GM12878 (cell line): ENCODE results near the gene DET1. TPM values are rescaled to one million over a fixed set of nuclear protein-coding genes. Genes with fewer than 3 reads are reported as not detected.

ENCODE experiments used
- ATAC-seq: fragments of 200-7000 bp; cut with Tn5 transposase; 3 replicates; pipeline ENCODE4 v1.9.1; 2020; ENCODE audit warnings: mild to moderate bottlenecking, moderate library complexity
- BruUV-seq: library from RNA; stranded (reverse); fragments of 400-500 nt; replicated peaks from 2 replicates; lab custom pipeline; 2021; lab: Mats Ljungman, UMichigan
- CTCF ChIA-PET: fragments of 300-600 bp; sonication (Branson Sonifier 250); formaldehyde crosslinking; extraction: SDS; loops from one replicate; lab custom pipeline; 2021; ENCODE audit warnings: inconsistent platforms; lab: Yijun Ruan, JAX
- POLR2A ChIA-PET: fragments of 350-600 bp; formaldehyde crosslinking; extraction: SDS; loops from one replicate; lab custom pipeline; 2021; ENCODE audit warnings: inconsistent platforms; lab: Charles Lee
- RAD21 ChIA-PET: fragments of 300-600 bp; sonication (Branson Sonifier 250); formaldehyde crosslinking; loops from one replicate; lab custom pipeline; 2023; ENCODE audit warnings: antibody characterized with exemption; ENCODE audit not compliant: unreplicated experiment; lab: Charles Lee
- SMC1A ChIA-PET: fragments of 300-600 bp; sonication (Branson Sonifier 250); formaldehyde crosslinking; loops from one replicate; lab custom pipeline; 2023; ENCODE audit not compliant: unreplicated experiment, uncharacterized antibody; lab: Charles Lee
- DNase-seq: peaks from one replicate; pipeline ENCODE4 v3.0.0-alpha.2; 2011; ENCODE audit warnings: low read depth, low spot score
- FAIRE-seq: peaks from 3 replicates; lab custom pipeline; 2011; peaks lifted over from hg19 to GRCh38; lab: Jason Lieb, UNC
- H2AFZ ChIP-seq: 2 replicates; pipeline ENCODE4 v1.6.0; 2011; ENCODE audit warnings: low read depth, low read length, control low read depth; ENCODE audit not compliant: control insufficient read depth
- H3K27ac ChIP-seq: 2 replicates; pipeline ENCODE4 v1.5.1; 2011; ENCODE audit warnings: control low read depth; ENCODE audit not compliant: control insufficient read depth, insufficient read depth
- H3K27me3 ChIP-seq, 2 experiments: replicated peaks in 1 of 2; 2 replicates each; pipeline versions ENCODE4 v1.6.0 to v1.6.1; 2011; ENCODE audit warnings: low read length in 1 of 2; ENCODE audit not compliant: control insufficient read depth in 2 of 2, insufficient read depth in 2 of 2
- H3K36me3 ChIP-seq, 2 experiments: 2 replicates each; pipeline ENCODE4 v1.5.1; 2011; ENCODE audit warnings: low read length in 1 of 2; ENCODE audit not compliant: control insufficient read depth in 2 of 2, insufficient read depth in 2 of 2
- H3K4me1 ChIP-seq: 2 replicates; pipeline ENCODE4 v1.6.1; 2011; ENCODE audit warnings: mild to moderate bottlenecking, low read length, moderate library complexity, mixed read lengths; ENCODE audit not compliant: control insufficient read depth, insufficient read depth
- H3K4me2 ChIP-seq: 2 replicates; pipeline ENCODE4 v1.6.0; 2011; ENCODE audit warnings: control low read depth; ENCODE audit not compliant: control insufficient read depth, insufficient read depth
- H3K4me3 ChIP-seq: fragments of 200-600 bp; sonication (generic); 2 replicates; pipeline ENCODE4 v1.5.1; 2016
- H3K79me2 ChIP-seq: 2 replicates; pipeline ENCODE4 v1.6.0; 2011; ENCODE audit warnings: low read length; ENCODE audit not compliant: control insufficient read depth, insufficient read depth
- H3K9ac ChIP-seq: 2 replicates; pipeline ENCODE4 v1.8.0; 2011; ENCODE audit warnings: low read length, control low read depth, mixed read lengths; ENCODE audit not compliant: control insufficient read depth, insufficient read depth
- H3K9me3 ChIP-seq: replicated peaks from 3 replicates; pipeline ENCODE4 v1.5.1; 2011; ENCODE audit warnings: mild to moderate bottlenecking, low read length; ENCODE audit not compliant: control insufficient read depth, insufficient read depth
- H4K20me1 ChIP-seq: 2 replicates; pipeline ENCODE4 v1.6.0; 2011; ENCODE audit not compliant: control insufficient read depth, insufficient read depth
- CBX5 ChIP-seq: sonication (generic); IDR thresholded peaks from 2 replicates; pipeline ENCODE4 v1.6.1; 2016; ENCODE audit warnings: low read depth, moderate library complexity, mild to moderate bottlenecking, inconsistent platforms
- JUNB ChIP-seq: IDR thresholded peaks from 2 replicates; pipeline ENCODE4 v1.6.1; 2016; ENCODE audit warnings: antibody characterized with exemption, mild to moderate bottlenecking
- JUND ChIP-seq: IDR thresholded peaks from 2 replicates; pipeline ENCODE4 v1.6.1; 2012; ENCODE audit warnings: low read depth, mild to moderate bottlenecking, low read length, improper control_type of control experiment, moderate library complexity
- KAT2A ChIP-seq: conservative IDR thresholded peaks from 2 replicates; pipeline ENCODE4 v1.6.1; 2011; ENCODE audit warnings: low read depth, low read length; ENCODE audit not compliant: control insufficient read depth
- MYB ChIP-seq: fragments of 150-350 bp; IDR thresholded peaks from 2 replicates; pipeline ENCODE4 v1.6.1; 2014; ENCODE audit warnings: mild to moderate bottlenecking, low read depth, low read length, borderline replicate concordance
- PRDM15 ChIP-seq: fragments of 450-650 bp; formaldehyde crosslinking; IDR thresholded peaks from 2 replicates; pipeline ENCODE4 v1.4.0; 2020; ENCODE audit warnings: mild to moderate bottlenecking, moderate library complexity
- RFX5 ChIP-seq: IDR thresholded peaks from 2 replicates; pipeline ENCODE4 v1.6.1; 2011; ENCODE audit warnings: low read depth, low read length, improper control_type of control experiment
- SREBF2 ChIP-seq: IDR thresholded peaks from 2 replicates; pipeline ENCODE4 v1.6.1; 2012; ENCODE audit warnings: mild to moderate bottlenecking, low read length
- STAT1 ChIP-seq: fragments of 450-650 bp; conservative IDR thresholded peaks from 2 replicates; pipeline ENCODE4 v1.6.1; 2014; ENCODE audit warnings: antibody characterized with exemption, mild to moderate bottlenecking
- TCF3 ChIP-seq: IDR thresholded peaks from 2 replicates; pipeline ENCODE4 v1.6.1; 2012; ENCODE audit warnings: low read depth, mild to moderate bottlenecking, low read length, borderline replicate concordance; ENCODE audit not compliant: insufficient read depth
- in situ Hi-C: fragments of 300-500 bp; cut with MboI; formaldehyde crosslinking; loops from 9 replicates; pipeline ENCODE4 v1.14.3; 2018; ENCODE audit warnings: mixed read lengths
- intact Hi-C: fragments of 100-400 bp; cut with micrococcal nuclease; formaldehyde crosslinking; loops from one replicate; pipeline ENCODE4 v1.14.2; 2022; ENCODE audit not compliant: unreplicated experiment
- polyA plus RNA-seq, 11 experiments: library from polyadenylated mRNA; depleted of rRNA in 4 of 11; unstranded in 6 of 11; stranded (reverse) in 5 of 11; fragments of >200 nt; fragmentation: Nextera tagmentation in 4 of 11; fragmentation: Illumina TruSeq in 1 of 11; extraction: Ambion mirVana in 4 of 11; extraction: Trizol in 1 of 11; gene quantifications; 1 replicate in 1 of 11; 2 replicates in 10 of 11; pipeline versions ENCODE4 v1.2.1 to v1.2.3, GENCODE V29; 2011 to 2016; ENCODE audit warnings: inconsistent platforms in 2 of 11, missing spikeins in 2 of 11, low read depth in 1 of 11
- total RNA-seq, 4 experiments: library from RNA; depleted of rRNA in 3 of 4; stranded (reverse); fragments of >200 nt in 3 of 4; fragmentation: Illumina TruSeq in 1 of 4; extraction: Trizol in 1 of 4; gene quantifications; 2 replicates each; pipeline versions ENCODE4 v1.2.1 to v1.2.3, GENCODE V29; 2013 to 2021

DET1 gene
- total and polyA plus RNA-seq, 10 of the 15 experiments (the other 5 are each of a cell fraction or from before 2014, with no cell fraction given) = 0.16 to 2.7 (median 1.4) TPM

GRCh38 chr15:88511161-88511560 is 35.3 kb downstream of the DET1 start (continued):
- TF ChIP-seq MYB = no peak
- TF ChIP-seq RFX5 = no peak
- no peak for TF ChIP-seq KAT2A
- no peak for TF ChIP-seq TCF3
- TF ChIP-seq STAT1 = no peak
- TF ChIP-seq CBX5 = no peak
- no peak for TF ChIP-seq PRDM15 (CRISPR knock-in tag)
- TF ChIP-seq JUND = no peak

- H2AFZ ChIP-seq = no peak overlapping the region
- no peak overlapping the region for H3K9ac ChIP-seq
- no peaks in the 10 kb centered on the region for H3K79me2 ChIP-seq
- ATAC-seq = peak; percentile 35; the same call in 2 of the 3 replicates
- in situ Hi-C loops = no loop called here
- intact Hi-C loops = no loop called here
- H3K27ac ChIP-seq = no peak overlapping the region
- CTCF ChIA-PET = no interaction called here
- no peak for FAIRE-seq
- POLR2A ChIA-PET = no interaction called here
- H4K20me1 ChIP-seq = no peaks in the 10 kb centered on the region
- no peaks in the 10 kb centered on the region for H3K27me3 ChIP-seq
- RAD21 ChIA-PET = no interaction called here
- SMC1A ChIA-PET = no interaction called here
- H3K9me3 ChIP-seq = no peaks in the 10 kb centered on the region
- no TSS peak for BruUV-seq
- H3K4me2 ChIP-seq = no peak overlapping the region
- DNase-seq = no peak
- no peaks in the 10 kb centered on the region for H3K36me3 ChIP-seq
- peaks cover 12% of the 10 kb centered on the region for H3K4me1 ChIP-seq
- H3K4me3 ChIP-seq = no peak overlapping the region
- TF ChIP-seq JUNB (no peak), SREBF2 (no peak)
Observed at GRCh38 chr15:88509964-88510363, 36.5 kb downstream of the DET1 start.
